Bronchial epithelial cell (primary cell): ENCODE measurements around the gene TTC12. TPM values are rescaled to one million over a fixed set of nuclear protein-coding genes. Genes with fewer than 3 reads are reported as not detected.

Experiments
- DNase-seq: peaks from one replicate; pipeline ENCODE4 v3.0.0-alpha.2; 2010; ENCODE audit warnings: low read depth
- FAIRE-seq: peaks from 2 replicates; lab custom pipeline; 2011; peaks lifted over from hg19 to GRCh38; lab: Jason Lieb, UNC
- H3K27me3 ChIP-seq: 2 replicates; pipeline ENCODE4 v1.5.1; 2011; ENCODE audit warnings: low read length; ENCODE audit not compliant: control insufficient read depth, insufficient read depth
- H3K36me3 ChIP-seq: 2 replicates; pipeline ENCODE4 v1.5.1; 2011; ENCODE audit warnings: low read length; ENCODE audit not compliant: control insufficient read depth, insufficient read depth
- H3K4me3 ChIP-seq: 2 replicates; pipeline ENCODE4 v1.5.1; 2011; ENCODE audit warnings: mild to moderate bottlenecking, low read depth, low read length, control low read depth
- total RNA-seq: library from RNA; depleted of rRNA; stranded (reverse); fragments of >200 nt; gene quantifications from 2 replicates; pipeline ENCODE4 v1.2.1, GENCODE V29; 2014
- TF ChIP-seq, protein P1 (sequence below): IDR thresholded peaks from 2 replicates; pipeline ENCODE4 v1.5.1; 2011; ENCODE audit warnings: mild to moderate bottlenecking, moderate library complexity, low read length, control low read depth, inconsistent platforms; ENCODE audit not compliant: insufficient read depth, severe bottlenecking

TTC12 gene
- total RNA-seq, 1 donor from 2014 or later: 12.9 TPM

DNA sequence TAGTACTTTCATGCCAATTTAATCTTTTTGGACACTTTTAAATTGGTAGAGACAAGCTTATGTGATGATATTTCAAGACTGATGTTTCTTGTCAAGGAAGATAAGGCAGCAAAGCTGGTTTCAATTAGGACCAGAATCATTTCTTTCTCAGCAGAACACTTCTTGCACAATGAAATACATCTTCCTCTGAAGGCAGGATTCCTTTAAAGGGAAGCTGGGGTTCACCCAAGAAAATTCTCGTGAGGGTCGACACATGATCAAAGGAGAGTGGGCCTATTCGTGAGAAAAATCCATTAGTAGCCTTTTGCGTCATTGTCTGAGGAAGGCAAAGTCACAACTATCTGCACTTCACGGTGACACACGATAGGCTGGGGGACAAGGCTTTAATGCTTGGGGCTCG, 17.6 kb downstream of the TTC12 start:
- no peak overlapping the region for H3K4me3 ChIP-seq
- DNase-seq (no peak), FAIRE-seq (no peak)
- H3K36me3 ChIP-seq: peaks cover 2% of the 10 kb centered on the region
- H3K27me3 ChIP-seq: no peaks in the 10 kb centered on the region
- TF ChIP-seq, protein P1, sequence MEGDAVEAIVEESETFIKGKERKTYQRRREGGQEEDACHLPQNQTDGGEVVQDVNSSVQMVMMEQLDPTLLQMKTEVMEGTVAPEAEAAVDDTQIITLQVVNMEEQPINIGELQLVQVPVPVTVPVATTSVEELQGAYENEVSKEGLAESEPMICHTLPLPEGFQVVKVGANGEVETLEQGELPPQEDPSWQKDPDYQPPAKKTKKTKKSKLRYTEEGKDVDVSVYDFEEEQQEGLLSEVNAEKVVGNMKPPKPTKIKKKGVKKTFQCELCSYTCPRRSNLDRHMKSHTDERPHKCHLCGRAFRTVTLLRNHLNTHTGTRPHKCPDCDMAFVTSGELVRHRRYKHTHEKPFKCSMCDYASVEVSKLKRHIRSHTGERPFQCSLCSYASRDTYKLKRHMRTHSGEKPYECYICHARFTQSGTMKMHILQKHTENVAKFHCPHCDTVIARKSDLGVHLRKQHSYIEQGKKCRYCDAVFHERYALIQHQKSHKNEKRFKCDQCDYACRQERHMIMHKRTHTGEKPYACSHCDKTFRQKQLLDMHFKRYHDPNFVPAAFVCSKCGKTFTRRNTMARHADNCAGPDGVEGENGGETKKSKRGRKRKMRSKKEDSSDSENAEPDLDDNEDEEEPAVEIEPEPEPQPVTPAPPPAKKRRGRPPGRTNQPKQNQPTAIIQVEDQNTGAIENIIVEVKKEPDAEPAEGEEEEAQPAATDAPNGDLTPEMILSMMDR: no peak

DNA sequence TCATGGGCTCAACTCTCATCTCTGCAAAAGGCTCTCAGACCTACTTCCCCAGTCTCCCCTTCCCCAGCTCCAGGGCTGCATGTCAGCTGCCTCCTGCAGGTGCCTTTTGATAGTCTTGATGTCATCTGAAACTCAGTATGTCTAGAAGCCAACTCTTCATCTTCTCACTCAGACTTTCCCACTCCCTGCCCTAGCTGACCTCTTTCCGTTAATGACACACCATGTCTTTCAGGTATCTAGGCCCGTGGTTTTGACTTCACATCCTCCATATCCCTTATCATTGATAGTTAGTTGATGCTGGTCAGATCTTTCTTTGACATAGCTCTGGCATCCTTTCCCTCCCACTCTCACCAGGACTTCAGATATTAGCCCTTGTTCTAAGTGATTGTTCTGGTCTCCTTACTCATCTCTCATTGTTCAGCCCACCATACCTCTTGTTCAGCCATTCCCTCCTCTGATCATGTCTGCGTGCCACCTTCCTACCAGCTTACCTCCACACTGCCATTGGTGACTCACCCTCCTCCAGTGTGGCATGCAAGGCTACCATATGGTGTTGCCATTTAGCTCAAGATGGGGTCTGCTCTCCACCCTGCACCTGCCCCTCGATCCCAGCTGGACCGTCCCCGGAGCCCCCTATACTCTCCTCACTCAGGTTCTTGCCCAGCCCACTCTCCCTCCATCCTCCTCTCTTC, 18.4 kb downstream of the TTC12 start:
- Histone ChIP-seq H3K27me3 (no peaks in the 10 kb centered on the region), H3K4me3 (no peak overlapping the region), H3K36me3 (peaks cover 2% of the 10 kb centered on the region)
- DNase-seq: no peak
- TF ChIP-seq, protein P1: no peak
- FAIRE-seq: peak; percentile 47

DNA sequence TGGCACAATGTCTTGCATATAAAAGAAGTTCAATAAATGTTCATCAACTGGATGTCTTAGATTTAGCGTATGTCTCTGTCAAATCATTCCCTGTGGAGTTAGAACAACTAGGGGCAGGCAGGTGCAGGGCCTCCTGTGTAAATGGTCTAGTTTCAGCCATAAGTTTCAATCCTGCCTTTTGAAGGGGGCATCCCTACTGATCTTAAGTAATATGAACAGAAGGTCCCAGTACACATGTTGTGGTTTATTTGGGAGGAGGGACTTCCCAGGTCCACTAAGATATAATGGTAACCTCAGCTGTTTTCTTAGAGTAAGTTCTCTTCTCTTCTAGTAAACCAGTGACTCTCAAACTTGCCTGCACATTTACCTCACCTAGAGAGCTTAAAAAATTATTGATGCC, 19.8 kb downstream of the TTC12 start:
- H3K36me3 ChIP-seq: peaks cover 4% of the 10 kb centered on the region
- FAIRE-seq: no peak

DNA sequence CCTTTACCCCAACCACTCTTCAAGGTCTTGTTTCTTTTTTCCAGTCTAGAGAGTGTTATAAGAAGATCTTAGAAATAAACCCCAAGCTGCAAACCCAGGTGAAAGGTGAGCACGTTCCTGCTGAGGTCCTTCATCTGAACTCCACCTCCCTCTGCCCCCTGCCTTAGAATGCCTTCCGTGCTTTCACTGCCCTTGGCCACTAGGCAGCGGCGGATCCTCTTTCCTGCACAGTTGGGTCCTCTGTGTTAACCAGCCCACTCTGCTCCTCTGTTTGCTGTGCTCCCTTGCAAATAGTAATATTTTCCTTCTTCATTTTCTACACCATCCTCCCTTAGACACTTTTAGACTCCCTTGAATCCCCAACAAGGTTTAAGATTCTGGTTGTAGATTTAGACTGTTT, 24.3 kb downstream of the TTC12 start:
- FAIRE-seq (peak; percentile 43), DNase-seq (no peak)
- Histone ChIP-seq H3K36me3 (peaks cover 6% of the 10 kb centered on the region), H3K4me3 (no peak overlapping the region), H3K27me3 (no peaks in the 10 kb centered on the region)
- TF ChIP-seq, protein P1: no peak

More for the DNA sequence above, 19.8 kb downstream of the TTC12 start:
- DNase-seq: no peak
- TF ChIP-seq, protein P1: no peak
- Histone ChIP-seq H3K27me3 (no peaks in the 10 kb centered on the region), H3K4me3 (no peak overlapping the region)

DNA sequence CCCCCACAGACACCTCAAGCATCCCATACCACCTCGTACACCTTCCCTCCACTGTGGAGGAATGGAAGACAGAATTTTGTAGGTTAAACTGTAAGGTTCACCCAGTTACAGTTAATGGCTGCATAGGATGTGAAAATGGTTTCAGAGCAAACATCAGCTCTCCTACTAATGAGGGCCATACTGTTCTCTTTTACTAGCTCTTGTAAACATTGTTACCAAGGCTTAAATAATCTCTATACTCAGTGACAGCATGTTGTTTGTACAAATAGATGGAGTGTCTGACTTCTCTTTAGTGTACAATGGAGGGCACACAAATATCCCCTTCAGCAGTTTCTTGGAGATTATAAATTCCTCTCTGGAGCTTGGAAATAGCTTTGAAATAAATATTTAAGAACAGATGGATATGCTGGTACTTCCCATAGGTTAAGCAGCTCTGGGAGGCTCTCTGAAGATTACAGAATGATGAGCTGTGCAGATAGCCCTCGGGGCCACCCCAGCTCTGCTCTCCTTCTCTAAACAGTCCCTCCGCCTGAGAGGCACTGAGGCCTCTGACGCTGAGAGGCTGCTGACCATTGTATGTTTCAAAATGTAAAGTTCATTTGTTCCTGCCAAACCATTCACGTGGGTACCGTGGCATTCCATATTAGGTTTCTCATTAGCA, 25.7 kb downstream of the TTC12 start:
- H3K27me3 ChIP-seq: no peaks in the 10 kb centered on the region
- H3K36me3 ChIP-seq: peaks cover 6% of the 10 kb centered on the region
- DNase-seq: no peak
- no peak overlapping the region for H3K4me3 ChIP-seq
- no peak for FAIRE-seq
- TF ChIP-seq, protein P1: no peak
